Measurements from ENCODE around the gene PACSIN2. TPM values are rescaled to one million over a fixed set of nuclear protein-coding genes. Genes with fewer than 3 reads are reported as not detected.

Gene PACSIN2
- total RNA-seq, 1 donor from 2014 or later = 61.0 TPM

GRCh38 chr22:42915980-42916765, 98.8 kb downstream of the PACSIN2 start:
- no peak overlapping the region for H3K4me3 Mint-ChIP-seq (ENCODE audit: low read depth)
- DNase-seq (ENCODE audit: low spot score, unreplicated experiment) = no peak
- peaks cover 18% of the 10 kb centered on the region for H3K4me1 Mint-ChIP-seq (ENCODE audit: low read depth)
- H3K27ac Mint-ChIP-seq = no peak overlapping the region
- H3K9me3 Mint-ChIP-seq (ENCODE audit: low read depth) = no peaks in the 10 kb centered on the region
- peaks cover 5% of the 10 kb centered on the region for H3K36me3 Mint-ChIP-seq (ENCODE audit: insufficient read depth)
- H3K27me3 Mint-ChIP-seq = no peaks in the 10 kb centered on the region
- no peak for TF ChIP-seq CTCF (IDR thresholded peaks at IDR 0.05; ENCODE audit: unreplicated experiment)

DNA sequence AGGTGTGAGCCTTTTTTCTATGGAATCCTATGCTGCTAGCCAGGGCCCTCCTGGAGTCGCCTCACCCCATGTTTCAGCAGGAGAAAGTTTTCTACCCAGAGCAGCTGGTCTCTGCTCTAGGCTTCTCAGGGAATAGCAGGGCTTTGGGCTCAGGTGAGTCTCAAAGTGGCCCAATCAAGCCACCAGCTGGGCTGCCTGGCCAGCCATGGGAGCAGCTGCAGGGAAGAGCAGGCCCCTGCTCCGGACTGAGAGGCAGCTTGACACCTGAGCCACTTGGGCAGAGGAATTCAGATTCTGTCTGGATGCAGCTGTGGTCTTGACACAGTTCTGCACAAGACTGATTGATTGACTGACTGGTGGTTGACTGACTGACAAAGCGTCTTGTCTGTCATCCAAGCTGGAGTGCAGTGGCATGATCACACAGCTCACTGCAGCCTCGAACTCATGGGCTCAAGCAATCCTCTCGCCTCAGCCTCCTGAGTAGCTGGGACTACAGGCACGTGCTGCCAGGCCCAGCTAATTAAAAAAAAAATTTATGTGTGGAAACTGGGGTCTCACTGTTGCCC, 100.4 kb downstream of the PACSIN2 start:
- H3K4me1 Mint-ChIP-seq (ENCODE audit: low read depth) = peaks cover 15% of the 10 kb centered on the region
- TF ChIP-seq CTCF (IDR thresholded peaks at IDR 0.05; ENCODE audit: unreplicated experiment) = no peak
- no peak for DNase-seq (ENCODE audit: low spot score, unreplicated experiment)
- no peak overlapping the region for H3K27ac Mint-ChIP-seq
- no peaks in the 10 kb centered on the region for H3K27me3 Mint-ChIP-seq
- no peak overlapping the region for H3K4me3 Mint-ChIP-seq (ENCODE audit: low read depth)
- H3K36me3 Mint-ChIP-seq (ENCODE audit: insufficient read depth) = peaks cover 5% of the 10 kb centered on the region
- H3K9me3 Mint-ChIP-seq (ENCODE audit: low read depth) = no peaks in the 10 kb centered on the region

- peaks cover 5% of the 10 kb centered on the region for H3K36me3 Mint-ChIP-seq (ENCODE audit: insufficient read depth)
- DNase-seq (ENCODE audit: low spot score, unreplicated experiment) = no peak
These were observed 101.0 kb downstream of the PACSIN2 start for GRCh38 chr22:42913874-42914510.

GRCh38 chr22:42912059-42912458, 102.9 kb downstream of the PACSIN2 start:
- H3K27me3 Mint-ChIP-seq = no peaks in the 10 kb centered on the region
- no peak for TF ChIP-seq CTCF (IDR thresholded peaks at IDR 0.05; ENCODE audit: unreplicated experiment)
- no peak for DNase-seq (ENCODE audit: low spot score, unreplicated experiment)
- H3K36me3 Mint-ChIP-seq (ENCODE audit: insufficient read depth) = peaks cover 5% of the 10 kb centered on the region
- no peak overlapping the region for H3K4me3 Mint-ChIP-seq (ENCODE audit: low read depth)
- H3K9me3 Mint-ChIP-seq (ENCODE audit: low read depth) = no peaks in the 10 kb centered on the region
- peaks cover 15% of the 10 kb centered on the region for H3K4me1 Mint-ChIP-seq (ENCODE audit: low read depth)
- peak overlapping the region; percentile 62 for H3K27ac Mint-ChIP-seq

More at GRCh38 chr22:42913874-42914510, 101.0 kb downstream of the PACSIN2 start:
- H3K27me3 Mint-ChIP-seq = no peaks in the 10 kb centered on the region
- H3K4me3 Mint-ChIP-seq (ENCODE audit: low read depth) = no peak overlapping the region
- no peak overlapping the region for H3K27ac Mint-ChIP-seq
- TF ChIP-seq CTCF (IDR thresholded peaks at IDR 0.05; ENCODE audit: unreplicated experiment) = no peak
- H3K4me1 Mint-ChIP-seq (ENCODE audit: low read depth) = peaks cover 15% of the 10 kb centered on the region
- H3K9me3 Mint-ChIP-seq (ENCODE audit: low read depth) = no peaks in the 10 kb centered on the region

GRCh38 chr22:42910221-42910942, 104.6 kb downstream of the PACSIN2 start:
- no peaks in the 10 kb centered on the region for H3K27me3 Mint-ChIP-seq
- peaks cover 7% of the 10 kb centered on the region for H3K36me3 Mint-ChIP-seq (ENCODE audit: insufficient read depth)
- no peak for TF ChIP-seq CTCF (IDR thresholded peaks at IDR 0.05; ENCODE audit: unreplicated experiment)
- no peak overlapping the region for H3K4me3 Mint-ChIP-seq (ENCODE audit: low read depth)
- DNase-seq (ENCODE audit: low spot score, unreplicated experiment) = no peak
- no peak overlapping the region for H3K27ac Mint-ChIP-seq
- H3K4me1 Mint-ChIP-seq (ENCODE audit: low read depth) = peaks cover 6% of the 10 kb centered on the region
- no peaks in the 10 kb centered on the region for H3K9me3 Mint-ChIP-seq (ENCODE audit: low read depth)
